Measurements from ENCODE around the gene SIGLEC15. TPM values are rescaled to one million over a fixed set of nuclear protein-coding genes. Genes with fewer than 3 reads are reported as not detected.

SIGLEC15 gene
- total and polyA plus RNA-seq, 2 experiments from 2014 or later = 0.62 TPM; not detected in 1

DNA sequence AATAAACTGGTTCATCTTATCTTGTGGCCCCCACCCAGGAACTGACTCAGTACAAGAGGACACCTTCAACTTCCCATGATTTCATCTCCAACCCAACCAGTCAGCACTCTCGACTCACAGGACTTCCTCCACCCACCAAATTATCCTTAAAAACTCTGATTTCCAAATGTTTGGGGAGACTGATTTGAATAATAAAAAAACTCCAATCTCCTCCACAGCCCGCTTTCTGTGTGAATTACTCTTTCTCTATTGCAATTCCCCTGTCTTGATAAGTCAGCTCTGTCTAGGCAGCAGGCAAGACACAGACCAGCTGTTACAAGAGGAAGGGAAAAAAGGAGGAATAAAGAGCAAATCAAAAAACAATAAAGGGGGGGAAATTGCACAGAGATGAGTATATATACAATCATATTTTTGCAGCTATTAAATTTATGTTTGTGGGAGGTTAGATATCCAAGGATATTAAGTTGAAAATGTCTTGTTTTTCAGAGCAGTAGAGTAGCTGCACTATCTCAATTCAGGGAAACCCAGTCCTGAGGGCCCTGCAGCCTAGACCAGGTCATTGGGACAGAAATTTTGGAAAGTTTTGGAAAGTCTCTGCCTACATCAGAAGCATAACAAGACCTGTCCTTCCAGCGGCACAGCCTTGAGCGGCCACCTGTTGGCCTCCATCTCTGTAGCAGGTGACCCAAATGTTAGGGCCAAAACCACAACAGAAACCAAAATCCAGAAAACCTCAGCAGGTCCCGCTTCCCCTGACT is 32.8 kb upstream of the SIGLEC15 start:
- no peaks in the 10 kb centered on the region for H3K36me3 ChIP-seq
- H3K27ac ChIP-seq = no peak overlapping the region
- peak in 1 of 2 donors; percentile 47 for DNase-seq (ENCODE audit: low read depth in 1 of 2, low spot score in 1 of 2)
- no peaks in the 10 kb centered on the region for H3K27me3 ChIP-seq
- TF ChIP-seq, protein P1, sequence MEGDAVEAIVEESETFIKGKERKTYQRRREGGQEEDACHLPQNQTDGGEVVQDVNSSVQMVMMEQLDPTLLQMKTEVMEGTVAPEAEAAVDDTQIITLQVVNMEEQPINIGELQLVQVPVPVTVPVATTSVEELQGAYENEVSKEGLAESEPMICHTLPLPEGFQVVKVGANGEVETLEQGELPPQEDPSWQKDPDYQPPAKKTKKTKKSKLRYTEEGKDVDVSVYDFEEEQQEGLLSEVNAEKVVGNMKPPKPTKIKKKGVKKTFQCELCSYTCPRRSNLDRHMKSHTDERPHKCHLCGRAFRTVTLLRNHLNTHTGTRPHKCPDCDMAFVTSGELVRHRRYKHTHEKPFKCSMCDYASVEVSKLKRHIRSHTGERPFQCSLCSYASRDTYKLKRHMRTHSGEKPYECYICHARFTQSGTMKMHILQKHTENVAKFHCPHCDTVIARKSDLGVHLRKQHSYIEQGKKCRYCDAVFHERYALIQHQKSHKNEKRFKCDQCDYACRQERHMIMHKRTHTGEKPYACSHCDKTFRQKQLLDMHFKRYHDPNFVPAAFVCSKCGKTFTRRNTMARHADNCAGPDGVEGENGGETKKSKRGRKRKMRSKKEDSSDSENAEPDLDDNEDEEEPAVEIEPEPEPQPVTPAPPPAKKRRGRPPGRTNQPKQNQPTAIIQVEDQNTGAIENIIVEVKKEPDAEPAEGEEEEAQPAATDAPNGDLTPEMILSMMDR (IDR thresholded peaks at IDR 0.05; ENCODE audit: low read depth, low read length) = no peak
- no peak overlapping the region for H3K4me3 ChIP-seq
- H3K4me1 ChIP-seq (ENCODE audit: low read depth) = no peaks in the 10 kb centered on the region
- no peaks in the 10 kb centered on the region for H3K9me3 ChIP-seq (ENCODE audit: low read depth)

GRCh38 chr18:45793264-45793965 is 32.1 kb upstream of the SIGLEC15 start:
- TF ChIP-seq, protein P1 (IDR thresholded peaks at IDR 0.05; ENCODE audit: low read depth, low read length) = no peak
- no peaks in the 10 kb centered on the region for H3K27me3 ChIP-seq
- H3K27ac ChIP-seq = no peak overlapping the region
- H3K4me1 ChIP-seq (ENCODE audit: low read depth) = no peaks in the 10 kb centered on the region
- DNase-seq (ENCODE audit: low read depth in 1 of 2, low spot score in 1 of 2) = peak in 1 of 2 donors; percentile 78
- no peak overlapping the region for H3K4me3 ChIP-seq
- no peaks in the 10 kb centered on the region for H3K9me3 ChIP-seq (ENCODE audit: low read depth)
- no peaks in the 10 kb centered on the region for H3K36me3 ChIP-seq

DNA sequence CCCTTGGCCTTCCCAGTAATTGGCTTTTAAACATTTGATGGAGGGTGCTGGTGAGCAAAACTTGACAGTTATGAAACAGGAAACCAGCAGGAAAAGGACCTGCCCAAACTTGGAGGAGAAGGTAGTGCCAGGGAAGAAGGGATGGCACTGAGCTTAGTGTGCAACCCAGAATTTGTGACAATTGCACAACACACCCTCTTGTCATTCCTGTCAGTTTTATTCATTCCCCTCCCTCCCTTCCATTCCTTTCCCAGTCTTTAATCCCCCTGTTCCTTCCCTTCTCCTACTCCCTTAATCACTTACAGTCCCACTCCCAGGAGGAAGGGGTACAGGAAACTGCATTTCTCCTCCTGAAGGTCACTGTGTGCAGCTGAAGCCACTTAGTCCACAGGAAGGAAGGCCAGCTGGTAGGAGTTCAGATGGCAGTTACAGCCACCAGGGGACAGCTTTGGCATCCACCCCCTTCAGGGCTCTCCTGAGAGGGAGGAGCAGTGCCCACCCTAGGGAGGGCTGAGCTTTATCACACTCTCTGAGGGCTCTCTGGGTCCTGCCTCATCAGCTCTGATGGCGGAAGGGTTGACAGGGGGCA is 24.0 kb upstream of the SIGLEC15 start:
- TF ChIP-seq, protein P1 (IDR thresholded peaks at IDR 0.05; ENCODE audit: low read depth, low read length) = no peak
- Histone ChIP-seq H3K4me3 (no peak overlapping the region), H3K4me1 (ENCODE audit: low read depth) (no peaks in the 10 kb centered on the region), H3K36me3 (no peaks in the 10 kb centered on the region), H3K27me3 (no peaks in the 10 kb centered on the region), H3K27ac (no peak overlapping the region), H3K9me3 (ENCODE audit: low read depth) (no peaks in the 10 kb centered on the region)
- DNase-seq (ENCODE audit: low read depth in 1 of 2, low spot score in 1 of 2) = no peak

DNA sequence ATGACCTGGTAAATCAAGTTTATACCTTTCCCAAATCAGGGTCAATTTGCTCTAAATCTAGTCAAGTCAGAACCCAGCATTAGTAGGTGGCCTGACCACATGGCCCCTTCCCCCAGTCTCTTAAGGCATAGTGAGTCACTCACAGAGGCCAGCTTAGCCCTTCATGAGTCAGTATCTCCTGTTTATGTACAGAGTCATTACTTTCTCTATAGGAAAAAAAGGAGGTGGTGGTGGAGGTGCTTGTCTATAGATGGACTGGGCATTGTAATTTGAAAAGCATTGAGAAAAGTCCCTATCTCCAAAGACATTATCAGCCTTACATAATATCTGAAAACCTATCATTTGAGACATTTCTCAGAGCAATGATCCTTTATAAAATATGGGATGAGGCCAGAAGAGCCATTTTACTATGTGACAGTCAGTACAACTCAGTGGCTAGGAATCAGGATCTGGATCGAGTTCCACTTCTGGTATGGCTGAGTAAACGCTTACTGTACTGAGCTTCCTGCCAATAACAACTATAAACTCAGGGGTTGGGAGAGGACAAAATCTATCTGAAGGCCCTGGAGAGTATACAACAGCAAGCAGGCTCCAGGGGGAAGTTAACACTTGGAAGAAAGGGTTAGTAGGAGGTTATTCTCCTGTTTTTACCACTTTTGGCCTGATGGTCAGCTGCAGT is 22.5 kb upstream of the SIGLEC15 start:
- H3K9me3 ChIP-seq (ENCODE audit: low read depth) = no peaks in the 10 kb centered on the region
- DNase-seq (ENCODE audit: low read depth in 1 of 2, low spot score in 1 of 2) = peak in 1 of 2 donors; percentile 89
- no peaks in the 10 kb centered on the region for H3K36me3 ChIP-seq
- H3K27ac ChIP-seq = no peak overlapping the region
- TF ChIP-seq, protein P1 (IDR thresholded peaks at IDR 0.05; ENCODE audit: low read depth, low read length) = no peak
- no peak overlapping the region for H3K4me3 ChIP-seq
- no peaks in the 10 kb centered on the region for H3K27me3 ChIP-seq
- no peaks in the 10 kb centered on the region for H3K4me1 ChIP-seq (ENCODE audit: low read depth)

GRCh38 chr18:45805551-45805950 is 19.9 kb upstream of the SIGLEC15 start:
- Histone ChIP-seq H3K9me3 (ENCODE audit: low read depth) (no peaks in the 10 kb centered on the region), H3K27me3 (no peaks in the 10 kb centered on the region), H3K27ac (no peak overlapping the region), H3K36me3 (no peaks in the 10 kb centered on the region), H3K4me1 (ENCODE audit: low read depth) (no peaks in the 10 kb centered on the region), H3K4me3 (no peak overlapping the region)
- TF ChIP-seq, protein P1 (IDR thresholded peaks at IDR 0.05; ENCODE audit: low read depth, low read length) = no peak
- DNase-seq (ENCODE audit: low read depth in 1 of 2, low spot score in 1 of 2) = peak in 1 of 2 donors; percentile 42
